Measurements from ENCODE around the gene ARFGAP1.

ARFGAP1 gene

GRCh38 chr20:63306673-63307537 lies 34.3 kb downstream of the ARFGAP1 start:
- in situ Hi-C loops (cut with MboI; ENCODE audit: low sequenced_read_pairs): no loop called here

- in situ Hi-C loops (cut with MboI; ENCODE audit: low sequenced_read_pairs): no loop called here
Measured at GRCh38 chr20:63307538-63308217, 35.1 kb downstream of the ARFGAP1 start.

GRCh38 chr20:63308218-63308911 lies 35.8 kb downstream of the ARFGAP1 start:
- in situ Hi-C loops (cut with MboI; ENCODE audit: low sequenced_read_pairs): no loop called here

GRCh38 chr20:63309261-63310071 lies 36.9 kb downstream of the ARFGAP1 start:
- in situ Hi-C loops (cut with MboI; ENCODE audit: low sequenced_read_pairs): no loop called here

GRCh38 chr20:63310265-63310991 lies 37.8 kb downstream of the ARFGAP1 start:
- in situ Hi-C loops (cut with MboI; ENCODE audit: low sequenced_read_pairs): no loop called here

- in situ Hi-C loops (cut with MboI; ENCODE audit: low sequenced_read_pairs): no loop called here
Measured at GRCh38 chr20:63311186-63311832, 38.7 kb downstream of the ARFGAP1 start.

GRCh38 chr20:63311833-63312243 lies 39.2 kb downstream of the ARFGAP1 start:
- in situ Hi-C loops (cut with MboI; ENCODE audit: low sequenced_read_pairs): no loop called here

- in situ Hi-C loops (cut with MboI; ENCODE audit: low sequenced_read_pairs): no loop called here
Measured at GRCh38 chr20:63312273-63312672, 39.7 kb downstream of the ARFGAP1 start.

- in situ Hi-C loops (cut with MboI; ENCODE audit: low sequenced_read_pairs): no loop called here
Measured at GRCh38 chr20:63312690-63313348, 40.2 kb downstream of the ARFGAP1 start.

- in situ Hi-C loops (cut with MboI; ENCODE audit: low sequenced_read_pairs): no loop called here
Measured at GRCh38 chr20:63313349-63314014, 40.9 kb downstream of the ARFGAP1 start.

GRCh38 chr20:63314015-63314471 lies 41.4 kb downstream of the ARFGAP1 start:
- in situ Hi-C loops (cut with MboI; ENCODE audit: low sequenced_read_pairs): no loop called here

- in situ Hi-C loops (cut with MboI; ENCODE audit: low sequenced_read_pairs): no loop called here
Measured at GRCh38 chr20:63314566-63315239, 42.1 kb downstream of the ARFGAP1 start.

GRCh38 chr20:63315240-63315689 lies 42.7 kb downstream of the ARFGAP1 start:
- in situ Hi-C loops (cut with MboI; ENCODE audit: low sequenced_read_pairs): no loop called here

GRCh38 chr20:63315731-63316491 lies 43.3 kb downstream of the ARFGAP1 start:
- in situ Hi-C loops (cut with MboI; ENCODE audit: low sequenced_read_pairs): no loop called here

- in situ Hi-C loops (cut with MboI; ENCODE audit: low sequenced_read_pairs): no loop called here
Measured at GRCh38 chr20:63316502-63316921, 43.9 kb downstream of the ARFGAP1 start.

- in situ Hi-C loops (cut with MboI; ENCODE audit: low sequenced_read_pairs): no loop called here
Measured at GRCh38 chr20:63317061-63317460, 44.4 kb downstream of the ARFGAP1 start.

All from hTERT RPE-1 (cell line).